DMS 273 (cell line): ENCODE data around the gene SHANK3.

Experiments used
- DNase-seq: peaks from one replicate; lab custom pipeline; 2025; ENCODE audit not compliant: unreplicated experiment; lab: John Stamatoyannopoulos, UW

SHANK3 gene

GRCh38 chr22:50677493-50678217 lies 5.0 kb downstream of the SHANK3 start:
- DNase-seq: no peak

GRCh38 chr22:50678218-50678650 lies 5.6 kb downstream of the SHANK3 start:
- DNase-seq: no peak

DNA sequence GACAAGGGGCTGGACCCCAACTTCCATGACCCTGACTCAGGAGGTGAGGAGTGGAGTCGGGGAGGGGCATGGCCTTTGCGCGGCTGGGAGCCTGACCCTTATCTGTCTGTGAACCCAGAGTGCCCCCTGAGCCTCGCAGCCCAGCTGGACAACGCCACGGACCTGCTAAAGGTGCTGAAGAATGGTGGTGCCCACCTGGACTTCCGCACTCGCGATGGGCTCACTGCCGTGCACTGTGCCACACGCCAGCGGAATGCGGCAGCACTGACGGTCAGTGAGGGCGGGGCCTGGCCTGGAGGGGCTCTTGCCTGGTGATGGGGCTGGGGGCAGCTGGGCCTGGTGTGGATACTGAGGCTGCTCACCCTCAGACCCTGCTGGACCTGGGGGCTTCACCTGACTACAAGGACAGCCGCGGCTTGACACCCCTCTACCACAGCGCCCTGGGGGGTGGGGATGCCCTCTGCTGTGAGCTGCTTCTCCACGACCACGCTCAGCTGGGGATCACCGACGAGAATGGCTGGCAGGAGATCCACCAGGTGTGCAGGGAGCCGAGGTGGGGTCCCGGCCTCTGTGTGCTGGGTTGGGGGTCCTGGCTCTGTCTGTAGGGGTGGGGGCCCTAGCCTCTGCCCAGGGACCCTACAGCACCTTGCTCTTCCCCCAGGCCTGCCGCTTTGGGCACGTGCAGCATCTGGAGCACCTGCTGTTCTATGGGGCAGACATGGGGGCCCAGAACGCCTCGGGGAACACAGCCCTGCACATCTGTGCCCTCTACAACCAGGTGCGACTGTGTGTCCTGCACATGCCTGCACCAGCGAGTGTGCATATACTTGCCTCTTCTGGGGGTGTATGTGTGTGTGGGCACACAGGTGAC lies 6.3 kb downstream of the SHANK3 start:
- no peak for DNase-seq

DNA sequence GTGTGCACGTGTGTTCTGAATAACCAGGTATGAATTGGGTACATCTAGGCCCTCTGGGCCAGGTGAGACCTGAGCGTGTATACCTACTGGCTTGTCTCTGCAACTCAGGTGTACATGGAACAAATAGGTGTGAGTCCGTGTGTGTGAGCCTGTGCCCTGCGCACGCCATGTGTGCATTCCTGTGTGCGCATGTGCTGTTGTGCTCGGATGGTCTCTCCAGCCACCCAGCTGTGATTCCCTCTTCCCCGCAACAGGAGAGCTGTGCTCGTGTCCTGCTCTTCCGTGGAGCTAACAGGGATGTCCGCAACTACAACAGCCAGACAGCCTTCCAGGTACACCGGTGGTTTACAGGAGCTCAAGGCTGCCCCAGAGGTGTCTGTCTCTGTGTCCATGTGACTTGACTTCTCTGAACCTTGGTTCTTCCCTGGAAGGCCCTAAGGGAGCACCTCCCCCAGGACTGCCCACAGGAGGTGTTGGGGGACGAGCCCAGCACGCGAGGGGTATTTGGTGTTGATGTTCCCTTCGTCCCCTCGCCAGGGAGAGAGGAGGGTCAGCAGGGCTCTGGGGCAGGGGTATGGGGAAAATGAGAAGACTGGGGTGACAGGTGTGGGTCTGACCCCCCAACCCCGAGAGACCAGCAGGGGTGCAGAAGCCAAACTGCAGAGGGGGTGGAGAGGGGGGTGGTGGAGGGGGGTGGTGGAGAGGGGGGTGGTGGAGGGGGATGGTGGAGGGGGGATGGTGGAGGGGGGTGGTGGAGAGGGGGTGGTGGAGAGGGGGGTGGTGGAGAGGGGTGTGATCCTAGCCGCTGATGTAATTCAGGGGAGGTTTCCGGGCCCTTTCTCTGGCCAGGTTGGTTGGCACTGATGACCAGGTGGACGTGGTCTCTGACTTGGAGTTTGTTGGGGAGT lies 10.7 kb downstream of the SHANK3 start:
- no peak for DNase-seq

DNA sequence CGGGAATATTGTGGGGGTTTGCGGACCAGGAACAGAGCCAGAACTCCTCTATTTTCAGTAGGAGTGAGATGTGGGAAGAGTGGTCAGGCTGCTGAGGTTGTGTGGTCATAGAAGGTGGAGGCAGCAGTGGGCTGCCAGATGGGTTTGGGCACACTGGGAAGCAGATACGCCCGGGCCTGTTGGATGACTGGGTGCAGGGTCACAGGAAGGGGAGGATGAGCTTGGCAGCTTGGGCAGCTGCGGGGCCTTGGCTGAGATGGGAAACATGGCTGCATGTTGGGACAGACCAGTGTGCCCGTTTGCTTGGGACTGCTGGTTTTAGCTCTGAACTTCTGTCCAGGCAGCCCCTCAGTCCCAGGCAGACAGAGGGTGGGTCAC lies 11.4 kb downstream of the SHANK3 start:
- peak; percentile 35 for DNase-seq

- no peak for DNase-seq
Observed at GRCh38 chr22:50684501-50684900, 11.9 kb downstream of the SHANK3 start.

DNA sequence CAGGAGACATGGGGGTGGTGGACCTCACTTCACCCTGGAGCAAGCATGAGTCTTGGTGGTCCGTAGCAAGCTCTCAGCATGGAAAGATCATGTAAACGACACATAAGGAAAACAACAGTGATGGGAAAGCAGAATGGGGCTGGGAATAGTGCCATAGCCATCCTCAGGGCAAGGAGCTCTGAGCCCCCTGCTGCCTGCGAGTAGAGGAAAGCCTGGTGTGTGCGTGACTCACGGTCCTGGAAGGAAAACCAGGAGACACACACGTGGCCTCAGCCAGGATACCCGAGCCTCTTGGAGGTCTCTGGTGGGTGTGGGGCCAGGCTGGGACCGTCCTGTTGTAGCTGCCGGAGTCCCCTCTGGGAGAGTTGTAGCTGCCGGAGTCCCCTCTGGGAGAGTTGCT lies 12.4 kb downstream of the SHANK3 start:
- no peak for DNase-seq

DNA sequence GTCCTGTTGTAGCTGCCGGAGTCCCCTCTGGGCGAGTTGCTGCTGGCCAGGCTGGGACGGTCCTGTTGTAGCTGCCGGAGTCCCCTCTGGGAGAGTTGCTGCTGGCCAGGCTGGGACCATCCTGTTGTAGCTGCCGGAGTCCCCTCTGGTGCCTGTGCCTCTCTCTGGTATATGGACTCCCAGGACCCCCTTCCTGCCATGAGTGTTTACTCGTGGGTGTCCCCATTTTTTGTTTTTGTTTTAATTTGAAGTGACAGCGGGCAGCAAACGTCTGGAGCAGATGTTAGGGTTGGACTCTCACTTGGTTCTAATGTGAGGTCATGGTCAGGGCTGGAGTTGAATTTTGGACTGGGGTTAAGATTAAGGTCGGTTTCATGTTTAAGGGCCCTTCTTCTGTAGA lies 14.2 kb downstream of the SHANK3 start:
- no peak for DNase-seq

- DNase-seq: no peak
Observed at GRCh38 chr22:50687829-50688228, 15.2 kb downstream of the SHANK3 start.

DNA sequence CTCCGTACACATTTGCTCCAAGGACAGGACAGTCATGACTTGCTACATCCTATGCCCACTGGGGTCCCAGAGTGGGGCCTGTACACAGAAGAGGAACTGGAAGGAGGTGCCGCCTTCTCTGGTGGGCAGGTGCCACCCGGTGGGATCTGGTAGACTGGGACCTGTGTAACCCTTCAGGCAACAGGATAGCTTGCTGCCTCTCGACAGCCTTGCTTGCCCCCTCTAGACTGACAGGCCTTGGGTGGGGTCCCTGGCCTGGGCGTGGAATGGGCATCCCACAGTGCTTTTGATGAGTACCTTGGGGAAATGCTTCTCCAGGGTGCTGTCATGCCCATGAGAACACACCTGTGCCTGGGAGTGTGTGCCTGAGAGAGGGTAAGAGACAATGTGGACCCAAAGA lies 15.8 kb downstream of the SHANK3 start:
- DNase-seq: no peak

- peak; percentile 55 for DNase-seq
Observed at GRCh38 chr22:50691521-50691920, 18.9 kb downstream of the SHANK3 start.

- no peak for DNase-seq
Observed at GRCh38 chr22:50693462-50693861, 20.8 kb downstream of the SHANK3 start.

DNA sequence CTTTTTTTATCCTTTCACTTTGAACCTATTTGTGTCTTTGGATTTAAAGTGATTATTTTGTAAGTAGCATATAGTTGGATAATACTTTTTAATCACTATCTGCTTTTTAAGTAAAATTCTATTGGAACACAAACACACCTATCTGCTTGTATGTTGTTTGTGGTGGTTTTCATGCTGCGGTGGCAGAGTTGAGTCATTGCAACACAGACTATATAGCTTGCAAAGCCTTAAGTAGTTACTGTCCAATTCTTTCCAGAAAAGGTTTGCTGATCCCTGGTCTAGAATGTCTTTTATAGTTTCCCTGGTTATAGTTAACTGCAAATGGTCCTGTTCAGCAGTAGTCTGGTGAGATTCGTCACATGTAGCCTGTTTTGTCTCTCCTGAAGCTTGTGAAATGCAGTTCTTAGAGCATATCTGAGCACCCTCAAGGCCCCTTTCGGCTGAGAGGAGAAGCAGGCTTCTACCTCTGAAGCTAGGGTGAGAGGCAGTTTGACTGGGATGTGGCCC lies 21.5 kb downstream of the SHANK3 start:
- no peak for DNase-seq

DNA sequence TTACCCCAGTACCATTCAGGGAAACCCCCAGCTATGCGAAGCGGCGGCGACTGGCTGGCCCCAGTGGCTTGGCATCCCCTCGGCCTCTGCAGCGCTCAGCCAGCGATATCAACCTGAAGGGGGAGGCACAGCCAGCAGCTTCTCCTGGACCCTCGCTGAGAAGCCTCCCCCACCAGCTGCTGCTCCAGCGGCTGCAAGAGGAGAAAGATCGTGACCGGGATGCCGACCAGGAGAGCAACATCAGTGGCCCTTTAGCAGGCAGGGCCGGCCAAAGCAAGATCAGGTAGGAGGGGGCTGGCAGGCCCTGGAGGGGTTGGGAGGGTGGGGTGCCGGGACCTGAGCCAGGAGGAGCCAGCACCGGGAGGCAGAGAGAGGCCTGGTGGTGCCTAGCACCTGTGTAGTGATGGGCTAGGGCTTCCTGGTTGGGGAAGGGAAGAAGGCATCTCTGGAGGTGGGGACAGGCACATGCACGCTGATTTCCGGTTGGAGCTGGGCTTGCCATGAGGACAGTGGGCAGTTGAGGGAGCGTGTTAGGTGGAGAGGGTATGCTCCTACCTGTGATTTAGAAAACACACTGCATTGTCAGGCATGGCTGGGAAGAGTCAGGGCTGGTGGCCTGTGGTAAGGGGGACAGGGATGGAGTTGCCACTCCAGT lies 22.3 kb downstream of the SHANK3 start:
- no peak for DNase-seq

DNA sequence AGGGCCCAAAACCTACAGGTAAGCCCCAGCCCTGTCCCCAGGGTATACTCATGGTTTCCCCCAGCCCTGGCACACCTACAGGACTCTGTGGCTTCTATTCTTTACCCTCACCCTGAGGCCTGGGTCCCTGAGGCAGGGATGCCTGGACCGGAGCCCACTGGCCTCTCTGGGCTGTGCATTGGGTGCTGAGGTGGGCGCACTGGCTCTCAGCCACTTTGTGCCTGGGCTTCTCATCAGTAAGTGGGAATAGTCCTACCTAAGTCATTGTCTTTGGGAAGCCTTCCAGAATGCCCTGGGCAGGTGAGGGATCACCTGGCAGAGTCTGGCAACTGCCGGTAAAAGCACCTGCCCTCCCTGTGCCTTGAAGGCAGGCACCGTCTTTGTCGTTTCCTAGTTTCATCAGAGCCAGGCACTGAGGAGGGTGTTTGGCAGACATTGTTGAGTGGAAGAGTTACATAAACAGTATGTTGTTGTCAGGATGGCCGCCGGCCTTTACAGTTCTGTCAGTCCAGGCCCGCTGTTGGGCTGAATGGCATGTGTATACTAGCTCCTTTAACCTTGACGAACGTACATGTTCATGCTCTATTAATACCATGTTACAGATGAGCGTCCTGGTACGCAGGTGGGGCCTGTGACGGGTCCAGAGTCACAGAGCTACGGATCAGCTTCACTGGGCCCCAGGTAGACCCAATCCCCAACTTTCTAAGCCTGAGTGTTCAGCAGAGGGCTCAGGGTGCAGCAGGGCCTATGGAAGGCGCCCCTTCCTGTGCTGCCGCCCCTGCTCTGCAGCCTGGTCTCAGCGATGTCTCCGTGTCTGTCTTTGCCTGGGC lies 23.0 kb downstream of the SHANK3 start:
- DNase-seq: no peak

DNA sequence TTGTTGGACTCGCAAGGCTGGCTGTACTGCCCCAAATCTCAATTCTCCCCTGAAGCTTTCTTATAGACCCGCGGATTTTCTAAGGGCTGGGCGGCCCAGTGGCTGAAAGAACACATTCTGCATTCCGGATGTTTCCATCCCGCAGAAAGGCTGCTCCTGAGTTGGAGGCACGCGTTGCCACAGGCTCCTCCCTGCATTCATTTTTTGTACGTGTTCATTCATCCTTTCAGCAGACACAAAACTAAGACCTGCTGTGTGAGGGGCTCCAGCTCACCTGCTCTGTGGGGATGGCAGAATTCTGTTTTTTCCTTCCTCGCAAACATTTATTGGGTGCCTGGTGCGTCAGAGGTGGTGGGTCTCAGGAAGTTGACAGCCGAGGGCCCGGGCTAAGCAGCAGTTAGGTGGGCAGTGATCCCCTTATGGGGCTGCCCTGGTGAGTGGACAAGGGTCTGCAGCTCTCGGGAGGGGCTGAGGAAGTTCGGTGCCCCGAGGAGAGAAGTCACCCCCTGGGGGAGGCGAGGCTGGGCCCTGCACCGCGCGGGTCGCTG lies 23.7 kb downstream of the SHANK3 start:
- DNase-seq: no peak

- DNase-seq: peak; percentile 51
Observed at GRCh38 chr22:50696799-50697561, 24.4 kb downstream of the SHANK3 start.

DNA sequence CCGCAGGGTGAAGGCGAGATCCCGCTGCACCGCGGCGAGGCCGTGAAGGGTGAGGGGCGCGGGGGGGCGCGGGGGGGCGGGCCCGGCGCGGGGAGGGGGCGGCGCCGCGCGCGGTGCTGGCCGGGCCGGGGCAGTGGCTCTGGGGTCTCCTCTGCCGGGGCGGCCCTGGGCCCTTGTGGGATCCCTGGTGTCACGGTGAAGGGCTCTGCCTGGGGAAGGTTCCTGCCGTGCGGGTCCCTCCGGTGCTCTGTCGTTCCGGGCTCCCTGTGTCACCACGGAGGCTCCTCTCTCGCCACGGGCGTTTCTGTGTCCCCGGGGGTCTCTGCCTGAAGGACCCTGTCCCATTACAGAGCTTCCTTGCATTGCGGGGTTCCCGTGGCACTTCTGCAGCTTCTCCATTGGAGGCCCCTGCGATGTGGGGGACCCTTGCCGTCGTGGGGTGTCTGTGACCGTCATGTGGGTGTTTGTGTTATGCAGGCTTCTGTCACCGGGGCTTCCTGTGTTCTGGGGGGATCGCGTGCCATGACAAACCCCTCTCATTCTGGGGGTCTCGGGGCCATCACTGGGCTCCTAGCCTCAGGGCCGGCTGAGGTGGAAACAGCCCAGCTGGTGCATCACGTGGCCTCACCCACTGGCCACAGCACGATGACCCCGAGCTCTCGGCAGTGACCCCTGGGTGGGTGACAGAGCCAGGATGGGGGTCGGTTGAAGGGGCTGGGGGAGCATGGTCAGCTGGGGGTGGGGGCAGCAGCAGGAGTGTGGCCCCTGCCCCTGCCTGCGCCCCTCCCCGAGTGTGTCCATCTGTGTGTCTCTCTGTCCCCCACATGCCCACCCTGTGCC lies 25.3 kb downstream of the SHANK3 start:
- no peak for DNase-seq
